Gastrocnemius medialis (tissue), 4 donors: ENCODE results near the gene PICALM.

Experiments used
- CTCF ChIP-seq, 5 experiments: fragments of 450-650 bp in 3 of 5; fragments of 200-600 bp in 2 of 5; sonication (generic) in 2 of 5; IDR thresholded peaks in 4 of 5; conservative IDR thresholded peaks in 1 of 5; 1 replicate in 4 of 5; 2 replicates in 1 of 5; pipeline ENCODE4 v1.5.1; 2016 to 2019; ENCODE audit warnings: antibody characterized with exemption in 5 of 5, mild to moderate bottlenecking in 3 of 5, moderate library complexity in 3 of 5
- POLR2A ChIP-seq, 2 donors: fragments of 450-650 bp; IDR thresholded peaks; one replicate each; pipeline ENCODE4 v1.6.1; 2017; ENCODE audit warnings: antibody characterized with exemption in 2 of 2, mild to moderate bottlenecking in 2 of 2, moderate library complexity in 2 of 2

GRCh38 chr11:86043765-86044503 lies 24.9 kb downstream of the PICALM start:
- no peak for TF ChIP-seq CTCF (IDR thresholded peaks at IDR 0.05 in 4 of 5, conservative IDR thresholded peaks at IDR 0.05 in 1 of 5)
- TF ChIP-seq POLR2A (IDR thresholded peaks at IDR 0.05) = no peak
